ENCODE measurements around the gene ZNF609. TPM values are rescaled to one million over a fixed set of nuclear protein-coding genes. Genes with fewer than 3 reads are reported as not detected.

ZNF609 gene
- total RNA-seq, 2 donors from 2014 or later, result 52.3 to 54.8 TPM

DNA sequence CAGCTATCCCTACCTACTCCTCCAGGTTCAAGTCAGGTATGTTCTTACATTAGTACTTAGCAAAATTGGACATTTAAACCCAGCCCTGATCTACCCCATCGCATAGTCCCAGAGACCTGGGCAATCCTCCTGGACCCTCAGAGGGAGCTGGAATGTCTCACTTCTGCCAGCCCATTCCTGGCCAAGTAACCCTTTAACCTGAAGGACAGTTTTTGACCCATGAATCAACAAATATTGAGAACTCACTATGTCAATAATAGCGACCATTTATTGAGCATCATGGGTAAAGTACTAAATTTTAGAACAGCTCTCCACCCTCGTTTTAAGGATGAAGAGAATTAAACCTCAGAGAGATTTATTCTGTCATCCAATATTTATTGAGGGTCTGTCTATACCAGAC lies 244.6 kb downstream of the ZNF609 start:
- TF ChIP-seq, protein P1, sequence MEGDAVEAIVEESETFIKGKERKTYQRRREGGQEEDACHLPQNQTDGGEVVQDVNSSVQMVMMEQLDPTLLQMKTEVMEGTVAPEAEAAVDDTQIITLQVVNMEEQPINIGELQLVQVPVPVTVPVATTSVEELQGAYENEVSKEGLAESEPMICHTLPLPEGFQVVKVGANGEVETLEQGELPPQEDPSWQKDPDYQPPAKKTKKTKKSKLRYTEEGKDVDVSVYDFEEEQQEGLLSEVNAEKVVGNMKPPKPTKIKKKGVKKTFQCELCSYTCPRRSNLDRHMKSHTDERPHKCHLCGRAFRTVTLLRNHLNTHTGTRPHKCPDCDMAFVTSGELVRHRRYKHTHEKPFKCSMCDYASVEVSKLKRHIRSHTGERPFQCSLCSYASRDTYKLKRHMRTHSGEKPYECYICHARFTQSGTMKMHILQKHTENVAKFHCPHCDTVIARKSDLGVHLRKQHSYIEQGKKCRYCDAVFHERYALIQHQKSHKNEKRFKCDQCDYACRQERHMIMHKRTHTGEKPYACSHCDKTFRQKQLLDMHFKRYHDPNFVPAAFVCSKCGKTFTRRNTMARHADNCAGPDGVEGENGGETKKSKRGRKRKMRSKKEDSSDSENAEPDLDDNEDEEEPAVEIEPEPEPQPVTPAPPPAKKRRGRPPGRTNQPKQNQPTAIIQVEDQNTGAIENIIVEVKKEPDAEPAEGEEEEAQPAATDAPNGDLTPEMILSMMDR (conservative IDR thresholded peaks at IDR 0.05), result no peak
- H3K9ac ChIP-seq (ENCODE audit: extremely low read depth, low read length, poor library complexity, severe bottlenecking), result no peak overlapping the region
- H3K4me3 ChIP-seq (ENCODE audit: low read length), result no peak overlapping the region
- H3K27me3 Mint-ChIP-seq (ENCODE audit: insufficient read depth), result no peaks in the 10 kb centered on the region
- H3K4me1 Mint-ChIP-seq, result peaks cover 33% of the 10 kb centered on the region
- DNase-seq, result no peak
- H3K9me3 ChIP-seq (ENCODE audit: control insufficient read depth, low read length), result no peaks in the 10 kb centered on the region
- WGBS, 2 experiments (ENCODE audit: insufficient coverage in 1 of 2, insufficient read length in 1 of 2), result 86 to 92% methylated on average over 1 to 3 of the region's 3 CpGs
- H3K27ac ChIP-seq (ENCODE audit: low read depth, low read length), result no peak overlapping the region
- no peaks in the 10 kb centered on the region for H3K27me3 ChIP-seq (ENCODE audit: control insufficient read depth, insufficient read depth, low read length, poor library complexity, severe bottlenecking)
- peak overlapping the region; percentile 68 for H3K27ac Mint-ChIP-seq
- H3K4me1 ChIP-seq (ENCODE audit: control insufficient read depth, insufficient read depth, low read length), result peaks cover 7% of the 10 kb centered on the region
- no peak overlapping the region for H3K4me3 Mint-ChIP-seq
- H3K36me3 Mint-ChIP-seq (ENCODE audit: low read depth), result peaks cover 38% of the 10 kb centered on the region
- H3K36me3 ChIP-seq (ENCODE audit: control insufficient read depth, insufficient read depth, low read length), result peaks cover 32% of the 10 kb centered on the region
- H3K9me3 Mint-ChIP-seq, result no peaks in the 10 kb centered on the region

GRCh38 chr15:64706011-64706911 lies 245.9 kb downstream of the ZNF609 start:
- H3K27me3 ChIP-seq (ENCODE audit: control insufficient read depth, insufficient read depth, low read length, poor library complexity, severe bottlenecking), result no peaks in the 10 kb centered on the region
- Mint-ChIP-seq H3K36me3 (ENCODE audit: low read depth) (peaks cover 40% of the 10 kb centered on the region), H3K9me3 (no peaks in the 10 kb centered on the region), H3K4me1 (peaks cover 20% of the 10 kb centered on the region), H3K4me3 (no peak overlapping the region), H3K27me3 (ENCODE audit: insufficient read depth) (no peaks in the 10 kb centered on the region), H3K27ac (no peak overlapping the region)
- no peak for DNase-seq
- H3K36me3 ChIP-seq (ENCODE audit: control insufficient read depth, insufficient read depth, low read length), result peaks cover 36% of the 10 kb centered on the region
- no peak overlapping the region for H3K27ac ChIP-seq (ENCODE audit: low read depth, low read length)
- WGBS, 2 experiments (ENCODE audit: insufficient coverage in 1 of 2, insufficient read length in 1 of 2), result 95% methylated on average over 8 to 10 of the region's 10 CpGs
- no peaks in the 10 kb centered on the region for H3K9me3 ChIP-seq (ENCODE audit: control insufficient read depth, low read length)
- TF ChIP-seq, protein P1 (conservative IDR thresholded peaks at IDR 0.05), result no peak
- no peak overlapping the region for H3K4me3 ChIP-seq (ENCODE audit: low read length)
- H3K4me1 ChIP-seq (ENCODE audit: control insufficient read depth, insufficient read depth, low read length), result peaks cover 7% of the 10 kb centered on the region
- no peak overlapping the region for H3K9ac ChIP-seq (ENCODE audit: extremely low read depth, low read length, poor library complexity, severe bottlenecking)

- no peak overlapping the region for H3K4me3 ChIP-seq (ENCODE audit: low read length)
- no peaks in the 10 kb centered on the region for H3K9me3 ChIP-seq (ENCODE audit: control insufficient read depth, low read length)
- TF ChIP-seq, protein P1 (conservative IDR thresholded peaks at IDR 0.05), result no peak
- no peak for DNase-seq
- Mint-ChIP-seq H3K36me3 (ENCODE audit: low read depth) (peaks cover 62% of the 10 kb centered on the region), H3K4me1 (no peaks in the 10 kb centered on the region), H3K9me3 (no peaks in the 10 kb centered on the region), H3K27ac (no peak overlapping the region), H3K27me3 (ENCODE audit: insufficient read depth) (no peaks in the 10 kb centered on the region), H3K4me3 (no peak overlapping the region)
- peaks cover 50% of the 10 kb centered on the region for H3K36me3 ChIP-seq (ENCODE audit: control insufficient read depth, insufficient read depth, low read length)
- no peaks in the 10 kb centered on the region for H3K27me3 ChIP-seq (ENCODE audit: control insufficient read depth, insufficient read depth, low read length, poor library complexity, severe bottlenecking)
- H3K9ac ChIP-seq (ENCODE audit: extremely low read depth, low read length, poor library complexity, severe bottlenecking), result no peak overlapping the region
- H3K27ac ChIP-seq (ENCODE audit: low read depth, low read length), result no peak overlapping the region
- H3K4me1 ChIP-seq (ENCODE audit: control insufficient read depth, insufficient read depth, low read length), result no peaks in the 10 kb centered on the region
- 93 to 94% methylated on average over 7 of the region's 7 CpGs for WGBS, 2 experiments (ENCODE audit: insufficient coverage in 1 of 2, insufficient read length in 1 of 2)
Measured at GRCh38 chr15:64710676-64711428, 250.5 kb downstream of the ZNF609 start.
